Type B pancreatic cell (in vitro differentiated cells): ENCODE measurements around the gene OR2T11. TPM values are rescaled to one million over a fixed set of nuclear protein-coding genes. Genes with fewer than 3 reads are reported as not detected.

ENCODE experiments used
- DNase-seq: peaks from one replicate; pipeline ENCODE4 v3.0.0; 2021; ENCODE audit warnings: mixed read lengths; ENCODE audit not compliant: unreplicated experiment; ENCODE audit errors: extremely low spot score
- H3K27ac Mint-ChIP-seq: 2 replicates; pipeline ENCODE4 v1.8.0; 2021; ENCODE audit warnings: mild to moderate bottlenecking, mixed read lengths
- H3K27me3 Mint-ChIP-seq: 2 replicates; pipeline ENCODE4 v1.8.0; 2021; ENCODE audit warnings: mixed read lengths
- H3K36me3 Mint-ChIP-seq: 2 replicates; pipeline ENCODE4 v1.8.0; 2021; ENCODE audit warnings: mixed read lengths
- H3K4me1 Mint-ChIP-seq: one replicate; pipeline ENCODE4 v1.8.0; 2021; ENCODE audit warnings: mixed read lengths; ENCODE audit not compliant: unreplicated experiment
- H3K4me3 Mint-ChIP-seq: 2 replicates; pipeline ENCODE4 v1.8.0; 2021; ENCODE audit warnings: mild to moderate bottlenecking, mixed read lengths
- H3K9me3 Mint-ChIP-seq: 2 replicates; pipeline ENCODE4 v1.8.0; 2021; ENCODE audit warnings: mixed read lengths
- CTCF ChIP-seq: fragments of 200-600 bp; sonication (generic); conservative IDR thresholded peaks from 2 replicates; pipeline ENCODE4 v1.5.0; 2021; ENCODE audit warnings: antibody characterized with exemption, mild to moderate bottlenecking
- total RNA-seq: library from RNA; stranded (reverse); gene quantifications from 2 replicates; pipeline ENCODE4 v1.2.1, GENCODE V29; 2021; ENCODE audit warnings: low replicate concordance

OR2T11 gene
- total RNA-seq, 1 donor from 2014 or later: not detected

DNA sequence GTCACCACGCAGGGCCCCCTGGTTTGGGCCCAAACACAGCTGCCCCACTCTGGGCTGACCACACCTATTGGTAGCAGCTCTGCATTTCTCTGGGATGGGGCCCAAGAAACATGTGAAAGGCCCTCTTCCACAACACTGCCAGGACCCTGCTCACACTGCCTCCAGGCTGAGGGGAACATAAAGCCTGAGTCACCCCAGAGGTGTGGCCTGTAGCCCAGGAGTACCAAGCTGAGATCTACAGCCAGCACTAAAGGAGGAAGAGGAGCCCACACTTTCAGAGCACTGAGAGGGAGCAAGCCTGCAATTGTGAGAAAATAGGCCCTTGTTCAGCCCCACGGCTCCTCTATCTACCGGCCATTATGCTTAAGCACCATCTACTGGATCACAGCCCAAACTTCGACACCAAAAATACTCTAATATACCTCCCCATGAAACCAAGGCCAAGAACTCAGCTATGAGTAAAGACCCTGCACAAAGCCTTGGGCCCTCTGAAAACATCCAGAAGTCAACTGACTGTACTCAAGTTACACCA lies 22.9 kb downstream of the OR2T11 start:
- no peak for DNase-seq
- Mint-ChIP-seq H3K27ac (no peak overlapping the region), H3K9me3 (peaks cover 3% of the 10 kb centered on the region), H3K4me1 (no peaks in the 10 kb centered on the region), H3K36me3 (no peaks in the 10 kb centered on the region), H3K27me3 (no peaks in the 10 kb centered on the region), H3K4me3 (no peak overlapping the region)
- no peak for TF ChIP-seq CTCF

DNA sequence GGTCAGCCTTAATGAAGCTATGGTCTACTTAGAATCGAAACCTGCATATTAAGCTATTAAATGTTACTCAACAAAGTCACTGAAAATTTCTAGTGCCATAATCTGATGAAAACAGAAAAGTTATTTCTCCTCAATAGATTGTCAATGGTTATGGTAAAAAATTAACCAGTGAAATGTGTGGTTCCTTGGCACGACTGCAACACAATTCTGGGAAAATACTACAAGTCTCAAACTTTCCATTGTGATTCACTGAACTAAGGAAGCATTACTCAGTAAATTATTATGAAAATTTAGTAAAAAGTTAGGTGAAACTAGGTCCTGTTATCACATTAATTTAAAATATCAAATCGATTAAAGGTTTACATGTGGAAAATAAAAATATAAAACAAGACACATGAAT lies 24.6 kb downstream of the OR2T11 start:
- peaks cover 8% of the 10 kb centered on the region for H3K9me3 Mint-ChIP-seq
- H3K4me1 Mint-ChIP-seq: no peaks in the 10 kb centered on the region
- no peaks in the 10 kb centered on the region for H3K27me3 Mint-ChIP-seq
- TF ChIP-seq CTCF: no peak
- no peak for DNase-seq
- H3K27ac Mint-ChIP-seq: no peak overlapping the region
- no peaks in the 10 kb centered on the region for H3K36me3 Mint-ChIP-seq
- no peak overlapping the region for H3K4me3 Mint-ChIP-seq

DNA sequence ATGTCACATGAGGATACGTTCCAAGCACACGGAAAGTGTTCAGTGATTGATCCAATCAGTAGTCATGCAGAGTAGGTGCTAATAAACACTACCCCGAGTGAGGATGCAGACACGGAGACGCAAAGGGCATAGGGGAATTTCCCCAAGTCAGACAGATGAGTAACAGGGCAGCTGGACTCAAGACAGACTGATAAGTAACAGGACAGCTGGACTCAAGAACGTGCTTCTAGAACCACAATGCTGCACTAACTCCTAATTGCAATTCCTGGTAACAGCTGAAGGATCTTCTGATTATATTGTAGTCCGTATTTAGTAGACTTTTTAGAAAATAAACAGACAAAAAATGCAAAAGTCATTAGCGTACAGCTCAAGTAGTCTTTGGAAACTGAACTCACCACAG lies 35.5 kb downstream of the OR2T11 start:
- no peaks in the 10 kb centered on the region for H3K4me1 Mint-ChIP-seq
- no peak for TF ChIP-seq CTCF
- no peaks in the 10 kb centered on the region for H3K9me3 Mint-ChIP-seq

DNA sequence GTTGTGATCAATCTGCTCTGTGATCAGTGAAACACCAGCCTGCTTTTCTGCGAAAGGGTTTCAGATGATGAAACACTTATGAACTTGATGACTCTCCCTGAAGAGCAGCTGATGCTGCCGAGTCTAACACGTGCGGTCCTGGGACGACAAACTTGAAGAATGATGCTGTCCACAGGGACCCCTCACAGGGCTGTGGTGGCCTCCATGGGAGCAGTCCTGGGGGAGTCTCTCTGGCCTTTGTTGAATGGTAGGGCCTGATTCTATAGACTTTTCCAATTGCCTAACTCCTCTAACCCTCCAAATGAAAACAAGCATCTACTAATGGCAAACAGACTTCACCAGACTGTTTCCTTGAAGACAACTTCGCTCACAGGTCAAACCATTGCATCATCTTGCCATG lies 37.3 kb downstream of the OR2T11 start, which contains the start of gene OR2T10:
TSS of gene OR2T10 (minus strand) at position 112 of the 400 bp plus-strand sequence. CDS start 3,932 bp downstream, outside the sequence.
- Mint-ChIP-seq H3K4me1 (no peaks in the 10 kb centered on the region), H3K4me3 (no peak within 1 kb of the TSS), H3K9me3 (peaks cover 8% of the 10 kb centered on the region), H3K36me3 (no peaks in the 10 kb centered on the region), H3K27me3 (no peaks in the 10 kb centered on the region), H3K27ac (no peak within 1 kb of the TSS)
- TF ChIP-seq CTCF: no peak
- no peak for DNase-seq

More for the DNA sequence above, 35.5 kb downstream of the OR2T11 start:
- Mint-ChIP-seq H3K36me3 (no peaks in the 10 kb centered on the region), H3K27me3 (no peaks in the 10 kb centered on the region), H3K4me3 (no peak overlapping the region), H3K27ac (no peak overlapping the region)
- DNase-seq: no peak

DNA sequence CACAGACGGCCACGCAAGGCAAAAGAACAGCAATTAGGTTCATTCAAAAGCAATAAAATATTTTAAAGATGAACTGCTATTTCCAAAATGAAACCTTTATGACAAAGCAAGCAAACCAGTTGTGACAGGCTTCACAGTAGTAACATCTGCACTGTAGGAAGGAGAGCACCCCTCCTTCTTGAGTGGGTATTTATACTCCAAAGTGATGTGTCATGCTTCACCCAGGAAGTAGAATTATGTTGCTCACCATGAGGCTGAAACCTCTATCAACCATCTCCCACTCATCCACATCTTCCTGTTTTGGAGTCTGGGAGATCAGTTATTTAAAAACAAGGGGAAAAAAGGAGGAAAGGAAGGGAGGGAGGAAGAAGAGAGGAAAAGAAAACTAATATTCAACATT lies 38.3 kb downstream of the OR2T11 start:
- H3K9me3 Mint-ChIP-seq: peaks cover 8% of the 10 kb centered on the region
- no peaks in the 10 kb centered on the region for H3K27me3 Mint-ChIP-seq
- no peak overlapping the region for H3K27ac Mint-ChIP-seq
- no peaks in the 10 kb centered on the region for H3K4me1 Mint-ChIP-seq
- no peak for DNase-seq
- no peak overlapping the region for H3K4me3 Mint-ChIP-seq
- H3K36me3 Mint-ChIP-seq: no peaks in the 10 kb centered on the region
- no peak for TF ChIP-seq CTCF

DNA sequence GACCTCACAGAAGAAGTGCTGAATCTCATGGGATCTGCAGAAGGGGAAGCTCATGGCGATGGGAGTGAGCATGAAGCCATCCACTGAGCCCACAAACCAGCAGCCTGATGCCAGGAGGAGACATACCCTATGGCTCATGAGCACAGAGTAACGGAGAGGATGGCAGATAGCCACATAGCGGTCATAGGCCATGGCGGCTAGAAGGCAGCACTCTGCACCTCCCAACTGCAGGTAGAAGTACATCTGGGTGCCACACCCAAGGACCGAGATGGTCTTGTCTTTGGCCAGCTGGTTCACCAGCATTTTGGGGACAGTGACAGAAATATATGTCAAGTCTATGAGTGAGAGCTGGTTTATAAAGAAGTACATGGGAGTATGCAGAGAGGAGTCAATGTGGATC lies 41.7 kb downstream of the OR2T11 start:
- H3K4me1 Mint-ChIP-seq: no peaks in the 10 kb centered on the region
- H3K9me3 Mint-ChIP-seq: peaks cover 14% of the 10 kb centered on the region
- H3K27ac Mint-ChIP-seq: no peak overlapping the region
- DNase-seq: no peak
- no peak for TF ChIP-seq CTCF
- no peaks in the 10 kb centered on the region for H3K36me3 Mint-ChIP-seq
- no peaks in the 10 kb centered on the region for H3K27me3 Mint-ChIP-seq
- no peak overlapping the region for H3K4me3 Mint-ChIP-seq
